K562 (cell line): Measurements from ENCODE around the gene RNU11. TPM values are rescaled to one million over a fixed set of nuclear protein-coding genes. Genes with fewer than 3 reads are reported as not detected.

ENCODE experiments used
- ATAC-seq: fragments of 200-7000 bp; cut with Tn5 transposase; 3 replicates; pipeline ENCODE4 v1.9.1; 2020; ENCODE audit warnings: moderate library complexity
- BruUV-seq: library from RNA; stranded (reverse); fragments of 400-500 nt; replicated peaks from 2 replicates; lab custom pipeline; 2021; lab: Mats Ljungman, UMichigan
- CTCF ChIA-PET: fragments of 300-600 bp; formaldehyde crosslinking; extraction: SDS; loops from one replicate; lab custom pipeline; 2021; ENCODE audit warnings: low intra/inter-chr PET ratio; lab: Yijun Ruan, JAX
- POLR2A ChIA-PET: fragments of 300-600, 350-650 bp; sonication (Branson Sonifier 250); formaldehyde crosslinking; extraction: SDS; loops from one replicate; lab custom pipeline; 2021; ENCODE audit warnings: antibody characterized with exemption, inconsistent platforms; lab: Yijun Ruan, JAX
- DNase-seq, 4 experiments: peaks; one replicate each; pipeline versions ENCODE4 v3.0.0 to v3.0.0-alpha.2; 2011 to 2018; ENCODE audit warnings: low spot score in 3 of 4, mixed read lengths in 3 of 4; ENCODE audit errors: extremely low read depth in 1 of 4
- FAIRE-seq: peaks from 2 replicates; lab custom pipeline; 2011; peaks lifted over from hg19 to GRCh38; lab: Jason Lieb, UNC
- H2AFZ ChIP-seq: 2 replicates; pipeline ENCODE4 v1.6.0; 2011; ENCODE audit warnings: low read depth, low read length, control low read depth, inconsistent platforms
- H3K27ac ChIP-seq: fragments of 200-600 bp; 3 replicates; pipeline ENCODE4 v1.8.0; 2011; ENCODE audit warnings: low read depth, mild to moderate bottlenecking, control low read depth, inconsistent platforms, low read length, moderate library complexity, mixed read lengths; ENCODE audit errors: extremely low read depth
- H3K27me3 ChIP-seq, 2 experiments: fragments of 300-600 bp in 1 of 2; 2 replicates in 1 of 2; 3 replicates in 1 of 2; pipeline versions ENCODE4 v1.6.0 to v1.8.0; 2011; ENCODE audit warnings: inconsistent platforms in 2 of 2, low read length in 2 of 2, mild to moderate bottlenecking in 1 of 2, mixed read lengths in 1 of 2, moderate library complexity in 1 of 2; ENCODE audit not compliant: control insufficient read depth in 2 of 2, insufficient read depth in 2 of 2
- H3K36me3 ChIP-seq: fragments of 300-600 bp; 3 replicates; pipeline ENCODE4 v1.8.0; 2011; ENCODE audit warnings: mild to moderate bottlenecking, low read length, inconsistent platforms; ENCODE audit not compliant: control insufficient read depth, insufficient read depth
- H3K4me1 ChIP-seq, 2 experiments: fragments of 200-600 bp in 1 of 2; replicated peaks in 1 of 2; 2 replicates in 1 of 2; 3 replicates in 1 of 2; pipeline versions ENCODE4 v1.5.1 to v1.8.0; 2011; ENCODE audit warnings: inconsistent platforms in 2 of 2, low read length in 2 of 2, mild to moderate bottlenecking in 1 of 2, mixed read lengths in 1 of 2, moderate library complexity in 1 of 2; ENCODE audit not compliant: control insufficient read depth in 2 of 2, insufficient read depth in 2 of 2
- H3K4me2 ChIP-seq: 2 replicates; pipeline ENCODE4 v1.6.1; 2011; ENCODE audit warnings: low read length, control low read depth, inconsistent platforms, mixed read lengths; ENCODE audit not compliant: insufficient read depth
- H3K4me3 ChIP-seq: fragments of 200-600 bp; sonication (generic), shearing (Covaris generic); 2 replicates; pipeline ENCODE4 v1.5.1; 2016; ENCODE audit warnings: control low read depth, inconsistent platforms
- H3K79me2 ChIP-seq: fragments of 200-600 bp; 3 replicates; pipeline ENCODE4 v1.8.0; 2011; ENCODE audit warnings: low read length, inconsistent platforms; ENCODE audit not compliant: control insufficient read depth, insufficient read depth
- H3K9ac ChIP-seq, 2 experiments: 2 replicates each; pipeline versions ENCODE4 v1.6.0 to v1.6.1; 2011; ENCODE audit warnings: low read depth in 2 of 2, low read length in 2 of 2, control low read depth in 1 of 2, inconsistent platforms in 1 of 2, mild to moderate bottlenecking in 1 of 2, mixed read lengths in 1 of 2; ENCODE audit not compliant: insufficient read depth in 1 of 2
- H3K9me1 ChIP-seq: one replicate; pipeline ENCODE4 v1.6.0; 2011; ENCODE audit warnings: inconsistent platforms, mild to moderate bottlenecking, low read length, moderate library complexity; ENCODE audit not compliant: control insufficient read depth, insufficient read depth
- H3K9me3 ChIP-seq: replicated peaks from 2 replicates; pipeline ENCODE4 v1.5.1; 2011; ENCODE audit warnings: low read depth, low read length, inconsistent platforms; ENCODE audit not compliant: control insufficient read depth, insufficient read depth
- H4K20me1 ChIP-seq: replicated peaks from 2 replicates; pipeline ENCODE4 v1.6.1; 2011; ENCODE audit warnings: low read length, inconsistent platforms, mixed read lengths; ENCODE audit not compliant: control insufficient read depth, insufficient read depth
- DACH1 ChIP-seq: fragments of 450-650 bp; IDR thresholded peaks from 2 replicates; pipeline ENCODE4 v1.6.1; 2018; ENCODE audit not compliant: partially characterized antibody
- KDM1A ChIP-seq, 2 experiments: fragments of 450-650 bp; IDR thresholded peaks; 2 replicates each; pipeline ENCODE4 v1.6.1; 2016; ENCODE audit warnings: mild to moderate bottlenecking in 2 of 2
- RFX7 ChIP-seq: fragments of 250-450 bp; sonication (Bioruptor Pico); IDR thresholded peaks from 2 replicates; pipeline ENCODE4 v1.5.1; 2021; ENCODE audit warnings: mild to moderate bottlenecking
- SMARCA4 ChIP-seq: fragments of 450-650 bp; IDR thresholded peaks from 2 replicates; pipeline ENCODE4 v1.6.1; 2016
- SOX6 ChIP-seq: fragments of 450-650 bp; IDR thresholded peaks from 2 replicates; pipeline ENCODE4 v1.6.1; 2014; ENCODE audit warnings: mild to moderate bottlenecking
- SRF ChIP-seq, 2 experiments: fragments of 250-450, 450-650 bp in 1 of 2; sonication (Bioruptor Pico) in 1 of 2; sonication (generic) in 1 of 2; formaldehyde crosslinking; IDR thresholded peaks; 2 replicates each; pipeline versions ENCODE4 v1.5.0 to v1.5.1; 2020 to 2022; ENCODE audit warnings: mild to moderate bottlenecking in 1 of 2, missing genetic modification reagents in 1 of 2
- SRSF7 ChIP-seq: fragments of 200-400 bp; formaldehyde crosslinking; optimal IDR thresholded peaks from 2 replicates; pipeline ENCODE3; 2017; ENCODE audit warnings: mild to moderate bottlenecking, low read depth, low read length
- TCFL5 ChIP-seq: fragments of 250-450 bp; sonication (Bioruptor Pico); conservative IDR thresholded peaks from 2 replicates; pipeline ENCODE4 v1.6.1; 2021; ENCODE audit warnings: mild to moderate bottlenecking, moderate library complexity, matching md5 sums
- TEAD4 ChIP-seq, 2 experiments: sonication (generic) in 1 of 2; formaldehyde crosslinking in 1 of 2; IDR thresholded peaks; 2 replicates each; pipeline versions ENCODE4 v1.6.1 to v1.8.0; 2012 to 2022; ENCODE audit warnings: borderline replicate concordance in 1 of 2, inconsistent platforms in 1 of 2, low read length in 1 of 2, mild to moderate bottlenecking in 1 of 2, missing genetic modification reagents in 1 of 2
- TFAP4 ChIP-seq: sonication (generic); formaldehyde crosslinking; IDR thresholded peaks from 2 replicates; pipeline ENCODE4 v1.8.0; 2022; ENCODE audit warnings: missing genetic modification reagents, mild to moderate bottlenecking, moderate library complexity, borderline replicate concordance
- THRB ChIP-seq: fragments of 450-650 bp; formaldehyde crosslinking; conservative IDR thresholded peaks from 2 replicates; pipeline ENCODE4 v1.4.0; 2022; ENCODE audit warnings: mild to moderate bottlenecking, missing genetic modification characterization
- ZBTB12 ChIP-seq: fragments of 250-450 bp; sonication (Bioruptor Pico); IDR thresholded peaks from 2 replicates; pipeline ENCODE4 v1.4.0; 2020
- ZNF277 ChIP-seq: fragments of 250-450 bp; sonication (Bioruptor Pico); IDR thresholded peaks from 2 replicates; pipeline ENCODE4 v1.8.0; 2022; ENCODE audit warnings: inconsistent platforms, mild to moderate bottlenecking, moderate library complexity, borderline replicate concordance
- ZNF77 ChIP-seq: fragments of 250-450 bp; sonication (Bioruptor Pico); IDR thresholded peaks from 2 replicates; pipeline ENCODE4 v1.5.0; 2020
- WGBS: fragments of 100-300 bp; shearing (Covaris generic); methylation state at CpG from one replicate; pipeline ENCODE4 v1.1.6; 2016; ENCODE audit warnings: low coverage, mixed read lengths; ENCODE audit not compliant: insufficient coverage; ENCODE audit errors: missing lambda C conversion rate; 5-methylcytosine and 5-hydroxymethylcytosine counted together
- in situ Hi-C: fragments of 300-500 bp; cut with MboI; formaldehyde crosslinking; loops from 4 replicates; pipeline ENCODE4 v1.15.0; 2018; ENCODE audit warnings: inconsistent platforms, mixed read lengths
- intact Hi-C: fragments of 100-400 bp; cut with micrococcal nuclease; formaldehyde crosslinking; loops from 2 replicates; pipeline ENCODE4 v1.14.2; 2022
- polyA plus RNA-seq, 8 experiments: library from polyadenylated mRNA; depleted of rRNA in 4 of 8; stranded (reverse) in 5 of 8; unstranded in 3 of 8; fragments of >200 nt; fragmentation: Nextera tagmentation in 2 of 8; fragmentation: Illumina TruSeq in 1 of 8; extraction: Ambion mirVana in 2 of 8; extraction: Trizol in 1 of 8; gene quantifications; 2 replicates each; pipeline versions ENCODE4 v1.2.1 to v1.2.3, GENCODE V29; 2011 to 2014; ENCODE audit warnings: inconsistent platforms in 1 of 8, missing spikeins in 1 of 8
- total RNA-seq, 7 experiments: library from RNA; depleted of rRNA in 6 of 7; stranded (reverse); fragments of >200 nt in 6 of 7; fragmentation: Illumina TruSeq in 2 of 7; extraction: Trizol in 2 of 7; gene quantifications; 2 replicates each; pipeline versions ENCODE4 v1.2.1 to v1.2.3, GENCODE V29; 2011 to 2021; ENCODE audit warnings: low replicate concordance in 1 of 7
- TF ChIP-seq, protein P1 (sequence below): fragments of 450-650 bp; formaldehyde crosslinking; IDR thresholded peaks from 2 replicates; pipeline ENCODE4 v1.4.0; 2020; ENCODE audit warnings: mild to moderate bottlenecking
- TF ChIP-seq, protein P2 (sequence below): sonication (generic); formaldehyde crosslinking; IDR thresholded peaks from 2 replicates; pipeline ENCODE4 v1.8.0; 2022; ENCODE audit warnings: mild to moderate bottlenecking, missing genetic modification reagents

RNU11 gene
- total and polyA plus RNA-seq, 9 of the 15 experiments (the other 6 are each of a cell fraction or from before 2014, with no cell fraction given): not detected

DNA sequence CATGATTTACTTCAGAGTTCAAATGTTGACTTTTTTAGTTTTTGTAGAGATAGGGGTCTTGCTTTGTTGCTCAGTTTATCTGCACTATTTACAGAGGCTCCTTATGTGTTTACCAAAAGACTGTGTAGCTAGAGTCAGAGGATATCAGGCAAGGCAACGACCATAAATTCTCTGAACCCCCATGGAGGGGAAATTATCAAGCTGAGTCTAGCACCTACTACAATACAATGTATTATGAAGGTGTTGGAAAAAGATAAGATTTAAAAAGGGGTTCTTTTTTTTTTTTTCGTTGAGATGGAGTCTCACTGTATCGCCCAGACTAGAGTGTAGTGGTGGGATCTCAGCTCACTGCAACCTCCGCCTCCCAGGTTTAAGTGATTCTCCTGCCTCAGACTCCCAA, 36.5 kb downstream of the RNU11 start:
- peaks cover 5 to 15% of the 10 kb centered on the region in 2 experiments; a peak in 3 of 5 replicates for H3K4me1 ChIP-seq
- H3K9ac ChIP-seq: no peak overlapping the region
- intact Hi-C loops: no loop called here
- ChIA-PET POLR2A (interaction anchor here (0.8 to 3.9 kb wide), 9 partner anchors 9 to 70 kb away, joined by 3 to 18 read pairs (median 4); partner anchors contain the start of genes GMEB1, RNU11 and YTHDF2), CTCF (no interaction called here)
- WGBS: 26% methylated on average over 4 of the region's 4 CpGs
- peak; percentile 74 for ATAC-seq
- no peaks in the 10 kb centered on the region for H3K9me3 ChIP-seq
- H3K36me3 ChIP-seq: peaks cover 29% of the 10 kb centered on the region
- H3K27me3 ChIP-seq: no peaks in the 10 kb centered on the region
- FAIRE-seq: no peak
- no peaks in the 10 kb centered on the region for H3K9me1 ChIP-seq
- no peaks in the 10 kb centered on the region for H3K79me2 ChIP-seq
- in situ Hi-C loops: no loop called here
- H3K4me3 ChIP-seq: no peak overlapping the region
- peak; percentile 49 to 62 (median 54) for DNase-seq
- H3K4me2 ChIP-seq: no peak overlapping the region
- BruUV-seq: no TSS peak
- H3K27ac ChIP-seq: no peak overlapping the region
- H4K20me1 ChIP-seq: no peaks in the 10 kb centered on the region
- H2AFZ ChIP-seq: no peak overlapping the region
- TF ChIP-seq SRF (CRISPR knock-in tag; IDR thresholded peaks at IDR 0.05) (no peak), ZBTB12 (CRISPR knock-in tag) (no peak), SOX6 (peak; percentile 71), SRSF7 (no peak), TEAD4 (IDR thresholded peaks at IDR 0.05; ENCODE audit: low read length) (peak; percentile 56; the same call in 1 of the 2 replicates), TEAD4 (CRISPR knock-in tag; IDR thresholded peaks at IDR 0.05; ENCODE audit: borderline replicate concordance) (no peak), ZNF77 (CRISPR knock-in tag) (no peak), KDM1A (IDR thresholded peaks at IDR 0.05) (peak in 1 of 2 experiments; percentile 27; a peak in 1 of 4 replicates), ZNF277 (CRISPR knock-in tag) (no peak), RFX7 (no peak), TCFL5 (no peak), TFAP4 (CRISPR knock-in tag) (no peak), SMARCA4 (no peak), THRB (CRISPR knock-in tag) (no peak), DACH1 (no peak)
- TF ChIP-seq, protein P1, sequence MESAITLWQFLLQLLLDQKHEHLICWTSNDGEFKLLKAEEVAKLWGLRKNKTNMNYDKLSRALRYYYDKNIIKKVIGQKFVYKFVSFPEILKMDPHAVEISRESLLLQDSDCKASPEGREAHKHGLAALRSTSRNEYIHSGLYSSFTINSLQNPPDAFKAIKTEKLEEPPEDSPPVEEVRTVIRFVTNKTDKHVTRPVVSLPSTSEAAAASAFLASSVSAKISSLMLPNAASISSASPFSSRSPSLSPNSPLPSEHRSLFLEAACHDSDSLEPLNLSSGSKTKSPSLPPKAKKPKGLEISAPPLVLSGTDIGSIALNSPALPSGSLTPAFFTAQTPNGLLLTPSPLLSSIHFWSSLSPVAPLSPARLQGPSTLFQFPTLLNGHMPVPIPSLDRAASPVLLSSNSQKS: no peak
- TF ChIP-seq, protein P2, sequence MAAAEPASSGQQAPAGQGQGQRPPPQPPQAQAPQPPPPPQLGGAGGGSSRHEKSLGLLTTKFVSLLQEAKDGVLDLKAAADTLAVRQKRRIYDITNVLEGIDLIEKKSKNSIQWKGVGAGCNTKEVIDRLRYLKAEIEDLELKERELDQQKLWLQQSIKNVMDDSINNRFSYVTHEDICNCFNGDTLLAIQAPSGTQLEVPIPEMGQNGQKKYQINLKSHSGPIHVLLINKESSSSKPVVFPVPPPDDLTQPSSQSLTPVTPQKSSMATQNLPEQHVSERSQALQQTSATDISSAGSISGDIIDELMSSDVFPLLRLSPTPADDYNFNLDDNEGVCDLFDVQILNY (CRISPR knock-in tag): no peak
